Hematopoietic multipotent progenitor cell treated with erythropoietin and hydrocortisone succinate and interleukin-3 and kit ligand, for 8 days (in vitro differentiated cells): Measurements from ENCODE around the gene SPATA2L.

Experiments used
- DNase-seq: peaks from one replicate; pipeline ENCODE4 v3.0.0-alpha.2; 2015

SPATA2L gene

DNA sequence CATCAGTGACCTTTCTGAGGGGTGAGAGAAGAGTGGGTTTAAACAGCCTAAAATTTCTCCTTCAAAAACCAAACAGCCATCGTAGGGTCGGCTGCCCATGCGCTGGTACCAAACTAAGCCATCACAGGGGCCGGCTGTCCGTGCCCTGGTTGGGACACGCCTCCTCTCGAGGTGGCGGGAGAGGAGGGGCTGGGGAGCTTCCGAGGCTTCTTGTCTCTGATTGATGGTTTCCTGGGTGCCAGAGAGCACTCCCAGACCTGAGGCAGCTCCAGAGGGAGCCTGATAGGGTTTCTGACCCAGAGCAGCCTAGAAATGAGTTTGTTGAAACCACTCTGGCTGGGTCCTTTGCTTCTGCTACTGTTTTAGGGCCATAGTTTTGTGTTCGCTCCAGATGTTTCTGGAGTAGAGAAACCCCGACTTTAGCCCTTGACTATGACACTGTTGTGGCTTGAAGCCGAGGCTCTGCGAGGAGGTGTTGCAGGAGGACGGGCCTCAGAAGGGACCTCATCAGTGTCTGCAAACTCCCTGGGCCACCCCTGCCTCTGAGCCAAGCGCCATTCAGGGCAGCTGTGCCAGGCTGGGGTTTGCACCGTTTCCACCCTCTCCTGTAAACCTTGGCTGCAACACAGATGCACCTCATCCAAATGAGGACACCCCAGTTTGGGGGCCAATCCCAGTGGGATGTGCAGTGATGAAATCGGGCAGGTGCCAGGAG is 26.1 kb upstream of the SPATA2L start:
- no peak for DNase-seq

- DNase-seq = peak; percentile 70
These were observed 22.1 kb upstream of the SPATA2L start for GRCh38 chr16:89723279-89724250.

- peak; percentile 98 for DNase-seq
These were observed 21.1 kb upstream of the SPATA2L start for GRCh38 chr16:89722392-89723278.

DNA sequence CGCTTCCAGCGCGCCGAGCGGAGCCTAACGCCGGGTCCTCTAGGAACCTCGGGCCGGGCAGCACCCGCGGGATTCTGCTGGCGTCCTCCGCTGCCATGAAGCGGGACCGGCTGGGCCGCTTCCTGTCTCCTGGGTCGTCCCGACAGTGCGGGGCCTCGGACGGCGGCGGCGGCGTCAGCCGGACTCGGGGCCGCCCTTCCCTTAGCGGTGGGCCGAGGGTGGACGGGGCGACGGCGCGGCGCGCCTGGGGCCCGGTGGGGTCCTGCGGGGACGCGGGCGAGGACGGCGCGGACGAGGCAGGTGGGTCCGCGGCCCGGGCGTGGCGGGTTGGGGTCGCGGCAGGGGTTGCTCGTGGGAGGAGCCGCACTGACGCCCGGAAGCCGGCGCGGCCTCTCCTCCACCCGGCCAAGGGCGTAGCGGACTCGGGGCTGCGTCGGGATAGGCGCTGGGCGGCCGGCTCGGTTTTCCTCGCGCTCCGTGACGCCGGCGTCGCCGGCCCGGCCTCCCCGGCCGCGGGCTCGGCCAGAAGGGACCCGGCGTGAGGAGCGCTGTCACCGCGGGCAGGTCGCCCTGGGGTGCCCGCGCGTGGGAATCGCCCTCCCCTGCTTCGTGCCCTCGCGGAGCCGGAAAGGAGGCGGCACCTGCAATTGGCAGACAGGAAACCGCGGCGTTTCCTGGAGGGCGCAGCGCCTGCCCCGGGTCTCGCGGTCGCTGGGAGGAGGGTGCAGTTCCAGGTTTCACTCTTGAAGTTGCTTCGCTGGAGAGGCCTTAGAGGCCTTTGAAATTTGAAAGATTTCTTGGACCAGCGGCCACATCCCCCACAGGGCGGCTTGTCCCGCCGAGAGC is 20.3 kb upstream of the SPATA2L start:
- peak; percentile 65 for DNase-seq

DNA sequence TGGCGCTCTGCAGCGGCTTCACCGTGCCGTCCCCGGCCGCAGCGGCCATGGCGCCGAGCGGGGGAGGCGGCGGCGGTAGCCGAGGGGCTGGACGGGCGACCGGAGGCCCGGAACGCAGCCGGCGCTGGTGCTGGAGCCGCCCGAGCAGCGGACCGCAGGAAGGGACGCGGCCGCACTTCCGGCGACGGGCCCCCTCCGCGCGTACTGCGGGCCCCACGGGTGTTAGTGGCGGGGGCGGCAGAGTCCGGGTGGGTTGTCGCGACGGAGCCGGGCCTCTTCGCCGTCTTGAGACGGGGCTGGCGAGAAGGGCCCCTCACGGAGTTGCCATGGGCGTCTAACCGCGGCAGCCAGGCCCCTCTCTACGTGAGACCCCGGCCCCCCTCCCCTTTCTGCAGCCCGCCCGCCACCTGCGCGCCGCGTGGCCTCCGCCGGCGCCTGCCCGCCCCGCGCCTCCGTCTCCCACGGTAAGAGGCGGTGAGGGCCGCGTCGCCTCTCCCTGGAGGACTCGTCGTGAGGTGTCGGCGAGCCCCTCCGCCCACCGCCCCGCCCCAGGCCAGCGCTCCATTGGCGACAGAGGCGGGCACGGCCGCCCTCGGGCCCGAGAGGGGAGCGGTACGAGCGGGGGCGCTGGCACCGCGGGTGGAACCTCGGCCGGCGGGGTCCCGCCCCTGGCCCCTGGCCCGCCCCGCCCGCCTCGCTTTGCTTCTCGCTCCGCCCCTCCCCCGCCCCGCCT is 19.5 kb upstream of the SPATA2L start, which contains the start of the genes VPS9D1 and ZNF276:
TSS of gene VPS9D1 (minus strand) at position 86 of the 733 bp plus-strand sequence. CDS start at position 49, 37 bp downstream.
TSS of gene ZNF276 (plus strand) at position 725 of the 733 bp plus-strand sequence. CDS start 104 bp downstream, outside the sequence.
- peak; percentile 82 for DNase-seq

- DNase-seq = no peak
These were observed 19.0 kb upstream of the SPATA2L start for GRCh38 chr16:89720551-89720812.

DNA sequence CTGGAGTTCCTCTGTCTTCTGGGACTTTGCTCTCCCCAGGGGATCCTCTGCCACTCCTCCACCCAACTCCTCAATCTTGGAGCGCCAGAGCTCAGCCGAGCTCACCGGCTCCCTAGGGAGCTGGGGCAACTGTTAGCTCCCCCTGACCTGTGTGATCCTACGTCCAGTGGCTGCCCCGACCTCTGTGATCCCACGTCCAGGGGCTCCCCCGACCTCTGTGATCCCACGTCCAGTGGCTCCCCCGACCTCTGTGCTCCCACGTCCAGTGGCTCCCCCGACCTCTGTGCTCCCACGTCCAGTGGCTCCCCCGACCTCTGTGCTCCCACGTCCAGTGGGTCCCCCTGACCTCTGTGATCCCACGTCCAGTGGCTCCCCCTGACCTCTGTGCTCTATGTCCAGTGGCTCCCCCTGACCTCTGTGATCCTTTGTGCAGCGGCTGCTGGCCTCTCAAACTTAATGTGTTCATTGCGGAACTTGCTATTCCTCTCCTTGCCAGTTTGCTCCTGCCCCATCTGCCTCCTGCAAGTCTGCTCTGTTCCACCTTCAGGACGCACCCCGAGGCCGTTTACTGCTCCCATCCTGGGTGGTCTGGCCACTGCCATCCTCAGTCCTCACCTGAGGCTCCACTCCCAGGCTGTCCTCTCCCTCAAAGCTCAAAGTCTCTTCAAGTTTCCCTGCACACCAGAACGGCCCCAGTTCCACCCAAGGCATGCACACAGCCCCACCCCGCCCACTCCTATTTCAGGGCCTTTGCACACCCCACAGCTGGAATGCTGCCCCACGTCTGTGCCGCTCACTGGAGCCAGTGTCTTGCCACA is 16.4 kb upstream of the SPATA2L start:
- peak; percentile 62 for DNase-seq

DNA sequence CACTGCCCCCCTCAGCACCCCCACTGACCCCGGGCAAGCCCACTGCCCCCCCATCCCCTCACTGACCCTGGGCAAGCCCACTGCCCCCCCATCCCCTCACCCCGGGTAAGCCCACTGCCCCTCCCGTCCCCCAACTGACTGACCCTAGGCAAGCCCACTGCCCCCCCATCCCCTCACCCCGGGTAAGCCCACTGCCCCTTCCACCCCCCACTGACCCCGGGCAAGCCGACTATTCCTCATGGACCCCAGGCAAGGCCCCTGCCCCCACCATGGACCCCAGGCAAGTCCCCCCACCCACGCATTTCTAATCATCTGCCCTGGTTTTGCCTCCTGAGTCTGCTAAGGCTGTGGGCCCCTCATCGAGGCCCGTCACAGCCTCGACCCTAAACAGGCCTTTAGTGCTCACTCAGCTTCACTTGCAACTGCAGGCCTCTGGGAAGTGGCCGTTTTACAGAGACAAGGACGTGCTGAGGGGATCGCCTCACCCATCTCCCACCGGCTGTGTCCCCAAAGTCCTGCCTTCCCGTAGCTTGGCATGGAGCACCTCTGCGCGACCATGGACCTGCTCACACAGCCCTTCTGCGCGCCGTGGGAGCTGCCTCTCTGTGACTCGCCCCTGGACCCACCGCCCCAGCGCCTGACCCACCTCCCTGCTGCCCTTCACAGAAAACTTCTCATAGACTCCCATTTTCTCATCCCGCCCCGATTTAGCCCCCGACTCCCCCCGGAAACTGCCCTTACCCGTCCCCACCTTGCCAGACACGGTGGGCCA is 15.6 kb upstream of the SPATA2L start:
- DNase-seq = no peak

DNA sequence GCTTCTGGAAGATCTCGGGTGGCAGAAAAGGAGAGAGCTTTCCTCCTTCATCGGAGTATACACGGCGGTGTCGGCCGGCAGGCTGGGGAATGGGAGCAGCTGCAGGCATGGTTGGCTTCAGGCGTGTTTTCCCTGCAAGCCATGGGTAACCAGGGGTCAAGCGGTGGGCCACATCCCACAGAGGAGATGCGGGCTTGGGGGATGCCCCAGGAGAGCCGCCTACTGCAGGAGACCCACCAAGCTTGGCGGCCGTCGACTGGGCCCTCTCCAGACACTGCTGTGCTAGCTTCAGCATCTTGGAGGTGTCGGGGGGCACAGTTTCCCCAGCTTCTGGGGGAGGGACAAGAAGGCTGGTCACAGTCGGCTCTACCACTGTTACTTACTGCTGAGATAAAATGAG is 15.0 kb upstream of the SPATA2L start:
- DNase-seq = no peak

DNA sequence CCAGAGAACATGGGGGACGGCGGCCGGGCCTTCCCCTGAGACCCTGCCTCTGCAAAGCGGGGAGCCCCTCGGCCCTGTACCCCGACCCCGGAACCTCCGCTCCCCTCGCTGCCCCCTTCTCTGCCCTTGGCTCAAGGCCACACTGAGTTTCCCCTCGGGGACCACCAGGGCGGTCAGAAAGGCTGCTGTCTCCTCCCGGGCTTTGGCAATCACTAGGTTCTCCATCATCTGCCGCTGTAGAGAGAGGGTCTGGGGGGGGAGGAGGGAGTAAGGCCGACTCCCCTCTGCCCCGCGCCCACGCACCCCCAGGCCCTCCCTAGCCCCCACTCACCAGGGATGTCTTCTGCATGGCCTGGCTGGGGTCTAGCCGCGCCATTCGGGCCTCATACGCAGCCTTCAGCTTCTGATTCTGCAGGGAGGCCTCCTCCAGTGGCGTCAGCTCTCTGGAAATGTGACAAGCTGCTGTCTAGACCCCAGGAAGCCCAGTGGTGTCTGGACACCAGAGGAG is 10.8 kb upstream of the SPATA2L start:
- peak; percentile 19 for DNase-seq

GRCh38 chr16:89711601-89712273 is 10.2 kb upstream of the SPATA2L start:
- DNase-seq = peak; percentile 80

DNA sequence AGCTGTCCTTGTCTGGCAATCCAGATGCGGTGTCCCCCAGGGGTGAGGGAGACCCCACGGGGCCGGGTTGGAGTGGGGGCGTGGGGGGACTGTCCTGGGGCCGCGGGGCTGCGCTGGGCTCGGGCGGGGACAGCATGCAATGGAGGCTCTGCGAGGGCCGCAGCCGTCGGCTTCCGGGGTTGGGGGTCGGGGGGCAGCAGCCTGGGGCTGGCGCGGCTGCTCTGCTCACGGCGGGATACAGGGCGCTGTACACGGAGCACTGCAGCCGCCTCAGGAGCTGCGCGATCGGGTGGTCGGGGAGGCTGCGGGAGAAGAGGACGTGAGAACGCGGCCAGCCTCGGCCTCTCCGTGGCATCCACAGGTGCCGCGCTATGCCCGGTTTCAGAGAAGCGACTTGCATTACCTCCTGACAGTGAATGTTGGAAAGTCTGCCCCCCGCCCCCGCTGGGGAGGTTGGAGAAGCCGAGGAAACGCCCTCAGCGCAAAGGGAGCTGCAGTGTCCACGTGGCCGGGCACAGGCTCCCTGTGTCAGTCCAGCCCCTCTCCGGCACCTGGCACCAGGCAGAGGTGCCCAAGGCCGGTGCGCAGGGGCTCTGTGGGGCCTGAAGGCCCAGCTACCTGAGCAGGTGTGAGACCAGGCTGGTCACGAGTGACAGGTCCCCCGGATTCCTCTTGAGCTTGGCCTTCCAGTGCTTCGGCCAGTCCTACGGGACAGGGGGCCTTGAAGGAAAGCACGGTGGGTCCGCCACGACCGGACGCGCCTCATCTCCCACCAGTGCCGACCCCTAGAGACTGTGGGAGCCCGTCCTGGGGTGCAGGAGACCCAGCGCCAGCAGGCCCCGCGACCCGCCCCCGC is 9.4 kb upstream of the SPATA2L start:
- DNase-seq = no peak

DNA sequence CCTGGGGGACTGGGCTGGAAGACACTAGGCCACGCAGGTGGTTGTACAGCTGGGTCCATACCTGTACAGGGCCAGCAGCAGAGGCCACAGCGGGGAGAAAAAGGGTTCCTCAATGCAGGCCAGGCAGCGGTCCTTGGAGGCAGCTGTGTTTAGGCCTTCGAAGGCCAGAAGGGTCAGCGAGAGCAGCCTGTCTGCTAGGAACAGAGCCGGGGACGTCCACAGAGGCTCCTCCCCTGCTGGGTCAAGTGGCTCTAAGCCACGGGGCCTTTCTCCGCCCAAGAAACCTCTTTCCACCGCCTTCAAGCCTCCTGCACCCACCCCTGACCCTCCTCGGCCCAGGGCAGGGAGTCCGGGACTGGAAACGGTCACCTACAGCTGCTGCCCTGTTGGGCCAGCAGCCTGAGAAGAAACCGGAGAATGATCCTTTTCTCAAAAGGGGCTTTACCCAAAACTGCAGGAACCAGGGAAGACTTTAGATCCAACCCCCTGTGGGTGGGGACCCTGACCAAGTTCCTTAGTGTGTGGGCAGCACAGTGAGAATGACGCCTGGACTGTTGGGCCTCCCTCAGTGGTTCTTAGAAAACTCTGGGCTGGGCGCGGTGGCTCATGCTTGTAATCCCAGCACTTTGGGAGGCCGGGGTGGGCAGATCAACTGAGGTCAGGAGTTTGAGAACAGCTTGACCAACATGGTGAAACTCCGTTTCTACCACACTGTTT is 8.4 kb upstream of the SPATA2L start:
- DNase-seq = no peak

DNA sequence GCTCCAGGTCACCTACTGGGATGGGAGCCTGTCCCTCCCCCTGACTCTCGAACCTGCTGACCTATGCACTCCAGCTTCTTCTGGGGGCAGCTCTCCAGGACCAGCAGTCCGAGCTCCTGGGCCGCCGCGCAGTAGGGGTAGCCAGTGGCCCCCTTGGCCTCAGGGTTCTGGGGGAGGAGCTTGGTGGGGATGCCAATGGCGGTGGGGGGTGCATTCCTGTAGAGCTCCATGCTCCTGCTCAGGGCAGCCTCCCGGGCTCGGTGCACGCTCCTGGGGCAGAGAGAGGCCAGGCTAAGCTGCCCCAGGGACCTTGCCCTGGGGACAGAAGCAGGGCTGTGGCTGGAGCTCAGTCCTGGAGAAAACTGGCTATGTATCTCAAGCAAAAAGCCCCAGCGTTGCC is 7.7 kb upstream of the SPATA2L start:
- no peak for DNase-seq

DNA sequence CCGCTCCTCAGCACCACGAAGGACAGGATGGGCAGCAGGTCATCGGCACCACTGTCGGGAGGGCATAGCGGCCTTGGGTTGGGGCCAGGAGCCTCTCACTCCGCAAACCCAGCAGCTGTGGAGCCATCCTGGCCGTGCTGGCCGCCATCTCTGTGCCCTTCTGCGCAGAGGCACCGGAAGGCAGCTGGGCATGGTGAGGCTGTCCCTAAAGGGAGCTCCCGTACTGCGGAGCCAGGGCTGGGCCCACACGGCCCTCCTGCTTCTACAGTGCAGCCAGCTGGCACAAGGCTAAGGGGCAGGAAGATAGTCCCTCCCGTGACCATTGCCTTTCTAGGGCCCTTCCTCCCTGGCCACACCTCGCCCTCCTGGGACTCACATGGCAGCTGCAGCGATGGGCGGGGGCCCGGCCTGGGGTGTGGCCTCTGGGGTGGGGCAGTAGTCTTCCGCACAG is 7.0 kb upstream of the SPATA2L start:
- peak; percentile 23 for DNase-seq

DNA sequence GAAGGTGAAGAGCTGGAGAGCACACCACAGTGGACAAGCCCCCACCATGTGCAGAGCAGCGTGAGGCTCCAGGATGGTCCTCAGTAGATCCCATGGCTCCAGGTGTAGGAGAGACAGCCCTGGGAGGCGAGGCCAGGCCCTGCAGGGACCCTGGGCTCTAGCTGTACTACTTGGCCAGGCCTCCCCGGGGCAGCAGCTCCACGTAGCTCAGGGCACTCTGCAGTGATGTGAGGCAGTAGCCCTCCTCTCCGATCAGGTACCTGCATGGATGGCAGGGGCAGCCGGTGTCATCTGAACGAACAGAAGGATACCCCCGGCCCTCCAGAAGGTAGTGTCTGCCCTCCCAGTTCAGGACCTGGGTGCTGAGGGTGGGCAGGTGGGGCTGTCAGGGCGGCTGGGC is 6.2 kb upstream of the SPATA2L start:
- DNase-seq = no peak
